GM12892 (cell line): ENCODE results near the gene CAPNS1.

ENCODE experiments used
- POLR2A ChIP-seq: IDR thresholded peaks from 2 replicates; pipeline ENCODE4 v1.6.1; 2011; ENCODE audit warnings: low read depth, low read length, control low read depth
- POLR2AphosphoS5 ChIP-seq: IDR thresholded peaks from 2 replicates; pipeline ENCODE4 v1.6.1; 2011; ENCODE audit warnings: low read depth, low read length, control low read depth
- TAF1 ChIP-seq: IDR thresholded peaks from 2 replicates; pipeline ENCODE4 v1.6.1; 2011; ENCODE audit warnings: low read depth, mild to moderate bottlenecking, control low read depth, low read length, borderline replicate concordance

GRCh38 chr19:36150586-36150985 lies 10.7 kb downstream of the CAPNS1 start:
- TF ChIP-seq POLR2A (no peak), POLR2AphosphoS5 (no peak), TAF1 (no peak)
